Hepatocyte (in vitro differentiated cells): Measurements from ENCODE around the gene MYO1B. TPM values are rescaled to one million over a fixed set of nuclear protein-coding genes. Genes with fewer than 3 reads are reported as not detected.

Experiments
- DNase-seq: peaks from one replicate; pipeline ENCODE4 v3.0.0-alpha.2; 2016; ENCODE audit warnings: low spot score
- H2AFZ ChIP-seq: fragments of 200-600 bp; sonication (generic); 2 replicates; pipeline ENCODE4 v1.6.0; 2016; ENCODE audit warnings: antibody characterized with exemption, mild to moderate bottlenecking
- H3K27ac ChIP-seq: fragments of 200-600 bp; sonication (generic); 2 replicates; pipeline ENCODE4 v1.5.1; 2016; ENCODE audit warnings: mild to moderate bottlenecking
- H3K27me3 ChIP-seq: fragments of 200-600 bp; sonication (generic); 2 replicates; pipeline ENCODE4 v1.6.1; 2016
- H3K36me3 ChIP-seq: fragments of 200-600 bp; sonication (generic); replicated peaks from 2 replicates; pipeline ENCODE4 v1.5.1; 2016; ENCODE audit warnings: low read depth; ENCODE audit not compliant: insufficient read depth
- H3K4me1 ChIP-seq: fragments of 200-600 bp; sonication (generic); 2 replicates; pipeline ENCODE4 v1.5.1; 2016; ENCODE audit warnings: mild to moderate bottlenecking, moderate library complexity; ENCODE audit not compliant: insufficient read depth
- H3K4me2 ChIP-seq: fragments of 200-600 bp; sonication (generic); 2 replicates; pipeline ENCODE4 v1.6.0; 2016
- H3K4me3 ChIP-seq: fragments of 200-600 bp; sonication (generic); 2 replicates; pipeline ENCODE4 v1.5.1; 2016; ENCODE audit warnings: mild to moderate bottlenecking
- H3K79me2 ChIP-seq: fragments of 200-600 bp; sonication (generic); 2 replicates; pipeline ENCODE4 v1.6.0; 2017; ENCODE audit warnings: mild to moderate bottlenecking
- H3K9me2 ChIP-seq: fragments of 200-600 bp; sonication (generic); replicated peaks from 2 replicates; pipeline ENCODE4 v1.6.0; 2017; ENCODE audit warnings: mild to moderate bottlenecking; ENCODE audit not compliant: insufficient read depth
- H3K9me3 ChIP-seq: fragments of 200-600 bp; sonication (generic); 2 replicates; pipeline ENCODE4 v1.5.1; 2016; ENCODE audit warnings: low read depth, mild to moderate bottlenecking
- H4K20me1 ChIP-seq: fragments of 200-600 bp; sonication (generic); 2 replicates; pipeline ENCODE4 v1.6.0; 2016; ENCODE audit warnings: mild to moderate bottlenecking; ENCODE audit not compliant: insufficient read depth, poor library complexity, severe bottlenecking
- CTCF ChIP-seq: fragments of 200-600 bp; sonication (generic); IDR thresholded peaks from 2 replicates; pipeline ENCODE4 v1.5.1; 2016; ENCODE audit warnings: antibody characterized with exemption, mild to moderate bottlenecking; ENCODE audit not compliant: poor library complexity
- EZH2 ChIP-seq: fragments of 200-600 bp; sonication (generic); IDR thresholded peaks from 2 replicates; pipeline ENCODE4 v1.6.1; 2016; ENCODE audit warnings: antibody characterized with exemption, mild to moderate bottlenecking, borderline replicate concordance
- EZH2phosphoT487 ChIP-seq: fragments of 200-600 bp; sonication (generic); IDR thresholded peaks from one replicate; pipeline ENCODE4 v1.6.1; 2018; ENCODE audit warnings: antibody characterized with exemption, mild to moderate bottlenecking, low read depth, moderate library complexity; ENCODE audit not compliant: unreplicated experiment, severe bottlenecking
- WGBS: methylation state at CpG from one replicate; pipeline ENCODE4 v1.1.6; 2016; ENCODE audit warnings: low lambda C conversion rate; ENCODE audit errors: missing lambda C conversion rate; 5-methylcytosine and 5-hydroxymethylcytosine counted together
- polyA plus RNA-seq: library from polyadenylated mRNA; unstranded; fragments of >200 nt; fragmentation: Nextera tagmentation; extraction: Ambion mirVana; gene quantifications from 2 replicates; pipeline ENCODE4 v1.2.1, GENCODE V29; 2016
- total RNA-seq: library from RNA; depleted of rRNA; stranded (reverse); fragments of >200 nt; gene quantifications from 2 replicates; pipeline ENCODE4 v1.2.3, GENCODE V29; 2014

Gene MYO1B
- total and polyA plus RNA-seq, 2 experiments from 2014 or later, result 43.4 to 91.6 TPM

- Histone ChIP-seq H3K79me2 (no peaks in the 10 kb centered on the region), H4K20me1 (no peaks in the 10 kb centered on the region), H3K27me3 (no peaks in the 10 kb centered on the region), H3K4me2 (no peak overlapping the region), H3K27ac (no peak overlapping the region), H2AFZ (no peak overlapping the region), H3K36me3 (no peaks in the 10 kb centered on the region), H3K4me1 (peaks cover 16% of the 10 kb centered on the region), H3K9me3 (no peaks in the 10 kb centered on the region), H3K4me3 (no peak overlapping the region), H3K9me2 (no peaks in the 10 kb centered on the region)
- no peak for DNase-seq
- WGBS, result 83% methylated on average over 1 of the region's 1 CpG
- TF ChIP-seq EZH2 (no peak), CTCF (no peak), EZH2phosphoT487 (no peak)
Observed at GRCh38 chr2:191374939-191375338, 129.7 kb downstream of the MYO1B start.

- Histone ChIP-seq H3K79me2 (no peaks in the 10 kb centered on the region), H2AFZ (no peak overlapping the region), H3K4me2 (no peak overlapping the region), H4K20me1 (no peaks in the 10 kb centered on the region), H3K4me1 (peaks cover 16% of the 10 kb centered on the region), H3K9me3 (no peaks in the 10 kb centered on the region), H3K4me3 (no peak overlapping the region), H3K9me2 (no peaks in the 10 kb centered on the region), H3K27me3 (no peaks in the 10 kb centered on the region), H3K36me3 (no peaks in the 10 kb centered on the region), H3K27ac (peak overlapping the region; percentile 74)
- TF ChIP-seq EZH2 (no peak), EZH2phosphoT487 (no peak), CTCF (no peak)
- WGBS, result 64% methylated on average over 3 of the region's 3 CpGs
- peak; percentile 86 for DNase-seq
Observed at GRCh38 chr2:191376981-191377629, 131.9 kb downstream of the MYO1B start.

GRCh38 chr2:191379375-191379774, 134.2 kb downstream of the MYO1B start:
- no peak overlapping the region for H2AFZ ChIP-seq
- TF ChIP-seq EZH2 (no peak), CTCF (no peak), EZH2phosphoT487 (no peak)
- no peaks in the 10 kb centered on the region for H3K9me2 ChIP-seq
- no peaks in the 10 kb centered on the region for H3K27me3 ChIP-seq
- peaks cover 22% of the 10 kb centered on the region for H3K4me1 ChIP-seq
- H4K20me1 ChIP-seq, result no peaks in the 10 kb centered on the region
- no peak for DNase-seq
- peak overlapping the region; percentile 50 for H3K27ac ChIP-seq
- no peaks in the 10 kb centered on the region for H3K79me2 ChIP-seq
- H3K36me3 ChIP-seq, result no peaks in the 10 kb centered on the region
- no peaks in the 10 kb centered on the region for H3K9me3 ChIP-seq
- H3K4me2 ChIP-seq, result peak overlapping the region; percentile 0
- H3K4me3 ChIP-seq, result no peak overlapping the region

GRCh38 chr2:191382801-191383200, 137.6 kb downstream of the MYO1B start:
- peak; percentile 71 for DNase-seq

More at GRCh38 chr2:191382801-191383200, 137.6 kb downstream of the MYO1B start:
- Histone ChIP-seq H3K4me2 (no peak overlapping the region), H3K9me2 (no peaks in the 10 kb centered on the region), H4K20me1 (no peaks in the 10 kb centered on the region), H3K4me3 (no peak overlapping the region), H2AFZ (no peak overlapping the region), H3K36me3 (peaks cover 4% of the 10 kb centered on the region), H3K4me1 (peaks cover 16% of the 10 kb centered on the region), H3K27ac (peak overlapping the region; percentile 2), H3K9me3 (no peaks in the 10 kb centered on the region), H3K27me3 (no peaks in the 10 kb centered on the region), H3K79me2 (no peaks in the 10 kb centered on the region)
- 11% methylated on average over 1 of the region's 1 CpG for WGBS
- TF ChIP-seq CTCF (no peak), EZH2 (no peak), EZH2phosphoT487 (no peak)
